HG03432 (cell line): ENCODE measurements around the gene CISTR.

ENCODE experiments used
- ATAC-seq: cut with Tn5 transposase; IDR thresholded peaks from one replicate; pipeline ENCODE4 v1.9.1; 2021; ENCODE audit warnings: mild to moderate bottlenecking, moderate library complexity; ENCODE audit not compliant: unreplicated experiment

The CISTR gene

GRCh38 chr12:53746592-53747092, 5.1 kb downstream of the CISTR start:
- peak; percentile 41 for ATAC-seq

DNA sequence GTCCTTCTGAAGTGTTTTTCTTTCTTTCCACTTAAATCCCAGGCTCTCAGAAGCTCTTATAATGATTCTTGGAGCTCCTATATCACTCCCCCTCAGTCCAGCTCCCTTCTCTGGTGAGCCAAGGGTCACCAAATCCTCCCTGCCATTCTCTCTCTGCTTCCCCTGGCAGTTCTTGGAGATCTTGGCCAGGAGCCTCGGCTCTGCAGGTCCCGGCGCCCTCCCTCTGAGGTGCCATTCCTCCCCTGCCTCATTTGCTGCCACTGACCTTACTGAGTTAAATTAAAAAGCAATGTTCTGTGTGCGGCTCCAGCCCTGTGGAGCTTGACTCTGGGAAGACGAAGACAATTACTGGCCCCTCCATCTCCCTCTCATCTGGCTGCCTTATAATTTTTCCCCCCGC, 7.0 kb downstream of the CISTR start:
- ATAC-seq, result no peak

DNA sequence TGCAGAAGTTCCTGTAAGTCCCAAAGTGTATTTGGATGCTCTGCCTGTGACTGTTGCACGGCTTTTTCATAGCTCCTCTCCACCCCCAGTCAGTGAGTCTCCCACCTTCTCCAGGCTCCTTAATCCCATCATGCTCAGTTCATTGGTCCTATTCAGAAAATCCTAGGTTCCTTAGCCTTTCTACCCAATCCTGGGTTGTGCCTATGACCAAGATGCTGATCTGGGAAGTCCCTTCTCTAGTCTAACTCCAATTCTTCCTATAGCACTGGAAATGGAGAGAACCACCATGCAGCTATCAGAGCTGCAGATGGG, 7.7 kb downstream of the CISTR start:
- ATAC-seq, result no peak

DNA sequence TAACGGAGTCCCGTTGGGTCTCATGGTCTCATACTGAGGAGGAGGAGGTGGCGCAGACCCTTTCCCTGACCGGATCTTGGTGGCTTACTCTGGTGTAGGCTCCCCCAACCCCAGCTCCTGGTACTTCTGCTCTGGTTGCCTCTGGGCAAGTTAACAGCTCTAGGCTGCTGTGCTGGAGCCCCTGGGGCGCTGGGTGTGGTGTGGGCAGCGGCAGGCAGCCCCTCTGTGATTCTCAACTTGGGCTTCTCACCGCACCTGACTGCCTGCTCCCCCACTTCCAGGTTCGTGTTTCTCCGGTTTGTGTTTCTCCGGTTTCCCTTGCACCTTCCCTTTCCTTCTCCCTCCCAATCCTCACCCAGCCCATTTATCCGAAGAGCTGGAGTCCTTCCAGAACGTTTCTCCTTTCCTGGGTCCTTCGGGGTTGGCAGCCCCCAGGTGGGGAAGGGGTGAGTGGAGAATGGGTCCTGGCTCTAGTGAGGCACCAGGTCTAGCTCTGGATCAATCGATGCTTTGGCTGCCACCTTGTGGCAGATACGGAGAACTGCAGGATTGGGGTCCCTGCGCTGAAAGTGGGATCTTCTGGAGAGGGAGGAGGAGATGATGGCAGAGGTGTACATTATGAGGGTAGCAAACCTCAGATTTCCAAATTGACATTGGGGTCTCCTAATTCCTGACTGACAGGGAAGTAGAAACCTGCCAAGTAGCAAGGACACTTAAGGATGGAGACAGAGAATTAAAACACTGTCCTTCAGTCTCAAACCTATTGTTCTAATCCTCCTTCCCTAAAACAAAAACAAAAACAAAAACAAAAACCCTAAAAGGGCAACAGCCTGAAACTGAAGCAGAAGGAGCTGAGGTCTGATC, 8.3 kb downstream of the CISTR start:
- peak; percentile 44 for ATAC-seq

GRCh38 chr12:53740130-53740491, 11.7 kb downstream of the CISTR start:
- no peak for ATAC-seq

DNA sequence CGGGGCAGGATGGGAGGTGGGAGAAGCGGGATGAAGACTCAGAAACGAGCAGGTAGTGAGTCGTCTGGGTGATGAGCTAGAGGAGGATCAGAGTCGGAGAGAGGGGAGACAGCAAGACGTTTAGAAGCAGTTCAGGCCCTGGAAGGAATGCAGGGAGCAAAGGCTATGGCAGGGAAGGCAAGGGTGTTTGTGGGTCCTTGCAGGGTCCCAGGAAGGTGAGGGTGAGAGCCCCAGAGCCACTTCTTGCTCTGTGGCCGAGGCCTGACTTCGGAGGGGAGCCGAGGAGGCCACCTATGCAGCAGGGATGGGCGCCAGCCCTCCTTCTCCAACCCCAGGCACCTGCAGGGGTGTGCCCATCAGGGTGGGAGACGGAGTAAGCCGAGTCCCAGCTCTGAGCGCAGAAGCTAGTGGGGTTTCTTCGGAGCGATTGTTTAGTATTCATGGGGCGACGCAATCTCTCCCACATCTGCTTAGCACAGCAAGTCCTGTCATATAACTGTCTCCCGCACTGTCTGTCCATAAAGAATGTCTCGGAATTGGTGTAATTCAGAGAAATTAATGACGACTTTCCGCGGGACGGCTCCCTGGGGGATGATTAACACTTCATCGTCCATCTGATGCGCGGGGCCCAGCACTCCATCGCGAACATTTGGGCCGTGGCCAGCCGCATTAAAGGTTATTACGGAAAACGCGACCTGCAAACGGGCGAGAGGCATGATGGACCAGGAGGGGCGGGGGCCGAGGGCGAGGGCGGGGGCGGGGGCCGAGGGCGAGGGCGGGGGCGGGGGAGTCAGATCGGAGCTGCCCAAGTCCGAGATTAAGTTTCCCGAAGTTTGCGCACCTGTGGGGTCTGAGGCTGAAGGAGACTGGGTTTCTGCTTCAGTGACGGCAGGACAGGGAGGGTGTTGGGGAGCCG, 12.3 kb downstream of the CISTR start:
- ATAC-seq, result no peak

GRCh38 chr12:53738406-53739213, 13.2 kb downstream of the CISTR start:
- ATAC-seq, result no peak

GRCh38 chr12:53737951-53738405, 13.8 kb downstream of the CISTR start:
- ATAC-seq, result no peak

- ATAC-seq, result no peak
Observed at GRCh38 chr12:53737093-53737808, 14.5 kb downstream of the CISTR start.

GRCh38 chr12:53736592-53736991, 15.2 kb downstream of the CISTR start:
- no peak for ATAC-seq

GRCh38 chr12:53735556-53735955, 16.2 kb downstream of the CISTR start:
- ATAC-seq, result no peak

- ATAC-seq, result no peak
Observed at GRCh38 chr12:53734425-53734824, 17.4 kb downstream of the CISTR start.

DNA sequence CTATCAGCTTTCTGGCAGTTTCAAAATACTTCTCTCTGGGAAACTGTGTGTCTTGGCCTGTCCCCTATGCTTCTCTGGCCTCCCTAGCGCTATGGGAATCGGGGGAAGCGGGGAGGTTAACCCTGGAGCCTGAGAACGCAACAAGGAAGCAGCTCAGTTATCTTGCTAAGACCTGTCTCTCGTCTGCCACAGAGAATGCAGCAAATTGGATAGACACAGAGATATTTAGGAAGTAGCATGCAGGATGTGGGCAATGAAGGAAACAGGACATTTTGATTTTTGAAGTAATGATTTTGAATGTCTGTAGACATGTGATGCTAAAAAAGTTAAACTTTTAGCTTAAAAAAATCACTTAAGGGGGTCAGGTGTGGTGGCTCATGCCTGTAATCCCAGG, 18.0 kb downstream of the CISTR start:
- ATAC-seq, result no peak

DNA sequence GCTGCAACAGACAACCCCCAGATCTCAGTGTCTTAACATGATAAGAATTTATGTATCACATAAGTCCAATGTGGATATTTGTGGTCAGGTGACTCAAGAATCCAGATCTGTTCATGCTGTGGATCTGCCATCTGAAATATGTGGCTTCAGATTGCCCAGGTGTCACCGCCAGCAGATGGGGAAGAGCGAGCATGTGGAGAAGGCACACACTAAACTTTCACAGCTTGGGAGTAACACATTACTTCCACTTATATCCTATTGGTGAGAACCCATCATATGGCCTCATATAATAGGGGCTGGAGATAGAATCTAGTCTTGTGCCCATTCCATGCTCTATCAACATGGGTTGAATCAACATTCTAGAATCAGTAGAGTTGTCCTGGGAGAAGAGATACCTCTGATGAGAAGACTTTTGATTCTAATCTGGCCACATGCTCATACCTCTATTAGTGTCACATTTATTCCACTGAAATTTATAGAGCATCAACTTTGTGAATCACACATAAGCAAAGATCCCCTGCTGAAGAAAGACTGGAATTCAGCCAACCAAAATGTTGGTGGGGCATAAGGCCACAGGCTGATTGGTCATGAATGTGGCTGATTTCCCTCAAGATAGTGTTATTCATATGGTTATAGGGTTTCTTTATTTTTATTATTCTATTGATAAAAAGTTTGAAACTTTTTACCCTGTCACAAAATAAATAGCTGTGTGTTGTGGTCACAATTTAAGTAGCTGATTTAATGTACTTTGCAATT, 18.6 kb downstream of the CISTR start:
- ATAC-seq, result no peak

- no peak for ATAC-seq
Observed at GRCh38 chr12:53729644-53730043, 22.1 kb downstream of the CISTR start.

DNA sequence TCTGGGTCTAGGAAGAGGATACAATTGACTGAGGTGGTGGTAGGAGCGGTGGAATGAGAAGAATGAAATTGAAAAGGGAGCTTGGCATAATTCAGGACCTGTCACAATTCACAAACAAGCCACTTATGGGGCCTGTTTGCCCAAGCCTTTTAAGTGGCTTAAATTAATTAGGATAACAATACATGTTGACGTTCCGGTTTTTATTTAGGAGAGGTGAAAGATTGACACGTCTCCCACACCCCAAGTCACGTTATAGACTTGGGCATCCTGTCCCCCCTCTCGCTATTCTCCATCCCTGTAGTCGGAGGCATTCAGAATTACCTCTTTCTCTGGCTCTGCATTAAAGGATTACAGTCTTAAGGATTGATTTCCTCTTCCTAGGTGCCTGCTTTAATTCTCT, 23.6 kb downstream of the CISTR start:
- ATAC-seq, result no peak

DNA sequence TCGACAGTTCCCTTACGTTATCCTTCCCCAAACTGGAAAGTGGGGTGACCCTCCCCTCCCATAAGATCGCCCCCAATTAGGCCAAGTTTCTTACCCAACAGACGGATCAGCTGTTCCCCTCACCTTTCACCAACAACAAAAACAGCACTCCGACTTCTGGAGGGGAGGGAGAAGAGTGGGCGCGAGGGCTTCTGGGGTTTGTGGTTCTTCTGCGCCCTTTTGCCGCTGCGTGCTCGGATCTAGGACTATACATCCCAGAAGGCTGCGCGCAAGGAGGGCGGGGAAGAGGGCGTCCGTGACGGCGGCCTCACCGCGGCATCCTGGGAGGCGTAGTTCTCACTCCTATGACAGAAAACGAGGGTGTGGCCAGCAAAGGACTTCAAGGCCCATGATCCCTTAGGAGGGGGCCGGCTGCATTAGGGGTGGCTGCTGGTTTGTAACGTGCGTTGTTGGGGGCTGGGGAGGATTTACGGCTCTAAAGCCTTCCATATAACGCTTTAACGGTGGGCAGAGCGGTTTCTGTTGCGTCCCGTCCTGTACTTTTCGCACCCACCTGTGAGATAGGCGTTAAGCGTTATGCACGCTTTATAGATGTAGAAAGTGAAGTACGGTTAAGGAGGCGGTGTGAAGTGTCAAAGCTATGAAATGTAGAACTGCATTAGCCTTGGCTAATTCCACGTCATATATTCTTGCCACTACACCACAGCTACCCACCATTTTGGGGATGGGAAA, 24.3 kb downstream of the CISTR start, which contains the start of gene CALCOCO1:
Gene CALCOCO1 (minus strand): TSS at position 143 of the 732 bp plus-strand sequence. CDS start 2,210 bp downstream, outside the sequence.
- peak; percentile 99 for ATAC-seq

DNA sequence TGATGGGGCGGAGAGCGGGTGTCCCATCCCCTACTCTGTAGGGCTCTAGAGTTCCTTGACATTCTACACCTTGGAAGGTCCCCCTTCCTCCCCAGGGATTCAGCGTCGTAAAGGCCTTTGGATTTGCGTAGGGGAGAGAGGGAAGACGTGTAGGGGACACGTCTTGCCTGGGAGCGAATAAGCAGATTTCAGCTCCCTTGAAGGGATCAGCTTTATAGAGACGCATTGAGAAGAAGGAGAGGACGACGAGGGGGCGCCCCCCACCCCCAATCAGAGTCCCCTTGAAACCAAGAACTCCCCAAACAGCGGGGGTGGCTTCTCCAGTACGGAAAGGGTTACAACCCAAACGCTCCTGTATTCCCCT, 24.9 kb downstream of the CISTR start:
- ATAC-seq, result no peak

DNA sequence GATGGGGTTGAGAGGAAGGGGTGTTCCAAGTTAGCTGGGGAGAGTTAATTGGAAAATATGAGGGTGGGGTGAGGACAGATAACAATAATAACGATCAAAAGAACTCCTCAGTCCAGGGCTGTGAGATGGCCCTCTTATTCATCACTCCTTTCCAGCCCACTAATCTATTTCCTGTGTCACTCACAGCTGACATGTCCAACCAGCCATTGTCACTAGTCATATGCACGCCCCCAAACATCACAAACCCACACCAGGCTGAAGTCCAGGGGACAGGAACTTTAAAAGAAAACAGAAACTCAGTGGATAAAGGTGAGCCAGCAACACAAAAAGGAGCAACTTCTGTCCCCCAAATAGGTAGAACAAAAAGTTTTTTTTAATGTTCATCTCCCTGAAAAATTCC, 25.4 kb downstream of the CISTR start:
- no peak for ATAC-seq
